AG04450 (cell line): ENCODE results near the gene MRFAP1L1. TPM values are rescaled to one million over a fixed set of nuclear protein-coding genes. Genes with fewer than 3 reads are reported as not detected.
A peak's percentile ranks its signal among the peaks of the same experiment; 100 is the strongest.

Experiments used
- CTCF ChIA-PET: fragments of 300-600, 350-600 bp; formaldehyde crosslinking; extraction: SDS; loops from one replicate; lab custom pipeline; 2022; ENCODE audit warnings: antibody characterized with exemption, inconsistent platforms; lab: Charles Lee
- POLR2A ChIA-PET: fragments of 350-600 bp; formaldehyde crosslinking; extraction: SDS; loops from one replicate; lab custom pipeline; 2021; ENCODE audit warnings: antibody characterized with exemption, inconsistent platforms; lab: Yijun Ruan, JAX
- DNase-seq: peaks from one replicate; pipeline ENCODE4 v3.0.0-alpha.2; 2011; ENCODE audit warnings: low read depth, low spot score
- H3K27ac ChIP-seq: one replicate; pipeline ENCODE4 v1.5.1; 2012; ENCODE audit warnings: low read depth, low read length, control low read depth
- H3K27me3 ChIP-seq: one replicate; pipeline ENCODE4 v1.6.0; 2012; ENCODE audit warnings: low read length; ENCODE audit not compliant: control insufficient read depth, insufficient read depth
- H3K4me3 ChIP-seq: 2 replicates; pipeline ENCODE4 v1.5.1; 2011; ENCODE audit warnings: mild to moderate bottlenecking, low read depth, low read length, control low read depth
- H3K9me3 ChIP-seq: 2 replicates; pipeline ENCODE4 v1.5.1; 2012; ENCODE audit warnings: low read length; ENCODE audit not compliant: control insufficient read depth, insufficient read depth
- polyA plus RNA-seq: library from polyadenylated mRNA; depleted of rRNA; stranded (reverse); fragments of >200 nt; gene quantifications from 2 replicates; pipeline ENCODE4 v1.2.3, GENCODE V29; 2011
- TF ChIP-seq, protein P1 (sequence below): IDR thresholded peaks from 2 replicates; pipeline ENCODE4 v1.5.1; 2011; ENCODE audit warnings: low read depth, low read length, control low read depth, inconsistent platforms

Gene MRFAP1L1
- polyA plus RNA-seq, 1 experiment = 96.5 TPM

- no peak for DNase-seq
- CTCF ChIA-PET = interaction anchor here (0.7 to 7.7 kb wide), 4 partner anchors 39 to 359 kb away, joined by 3 to 197 read pairs (median 13); no protein-coding TSS in a partner anchor
- Histone ChIP-seq H3K9me3 (no peaks in the 10 kb centered on the region; the same call in 1 of the 2 replicates), H3K4me3 (no peak overlapping the region), H3K27ac (no peak overlapping the region), H3K27me3 (no peaks in the 10 kb centered on the region)
- POLR2A ChIA-PET = no interaction called here
- TF ChIP-seq, protein P1, sequence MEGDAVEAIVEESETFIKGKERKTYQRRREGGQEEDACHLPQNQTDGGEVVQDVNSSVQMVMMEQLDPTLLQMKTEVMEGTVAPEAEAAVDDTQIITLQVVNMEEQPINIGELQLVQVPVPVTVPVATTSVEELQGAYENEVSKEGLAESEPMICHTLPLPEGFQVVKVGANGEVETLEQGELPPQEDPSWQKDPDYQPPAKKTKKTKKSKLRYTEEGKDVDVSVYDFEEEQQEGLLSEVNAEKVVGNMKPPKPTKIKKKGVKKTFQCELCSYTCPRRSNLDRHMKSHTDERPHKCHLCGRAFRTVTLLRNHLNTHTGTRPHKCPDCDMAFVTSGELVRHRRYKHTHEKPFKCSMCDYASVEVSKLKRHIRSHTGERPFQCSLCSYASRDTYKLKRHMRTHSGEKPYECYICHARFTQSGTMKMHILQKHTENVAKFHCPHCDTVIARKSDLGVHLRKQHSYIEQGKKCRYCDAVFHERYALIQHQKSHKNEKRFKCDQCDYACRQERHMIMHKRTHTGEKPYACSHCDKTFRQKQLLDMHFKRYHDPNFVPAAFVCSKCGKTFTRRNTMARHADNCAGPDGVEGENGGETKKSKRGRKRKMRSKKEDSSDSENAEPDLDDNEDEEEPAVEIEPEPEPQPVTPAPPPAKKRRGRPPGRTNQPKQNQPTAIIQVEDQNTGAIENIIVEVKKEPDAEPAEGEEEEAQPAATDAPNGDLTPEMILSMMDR = no peak
Observed at GRCh38 chr4:6721121-6721520, 11.5 kb upstream of the MRFAP1L1 start.

DNA sequence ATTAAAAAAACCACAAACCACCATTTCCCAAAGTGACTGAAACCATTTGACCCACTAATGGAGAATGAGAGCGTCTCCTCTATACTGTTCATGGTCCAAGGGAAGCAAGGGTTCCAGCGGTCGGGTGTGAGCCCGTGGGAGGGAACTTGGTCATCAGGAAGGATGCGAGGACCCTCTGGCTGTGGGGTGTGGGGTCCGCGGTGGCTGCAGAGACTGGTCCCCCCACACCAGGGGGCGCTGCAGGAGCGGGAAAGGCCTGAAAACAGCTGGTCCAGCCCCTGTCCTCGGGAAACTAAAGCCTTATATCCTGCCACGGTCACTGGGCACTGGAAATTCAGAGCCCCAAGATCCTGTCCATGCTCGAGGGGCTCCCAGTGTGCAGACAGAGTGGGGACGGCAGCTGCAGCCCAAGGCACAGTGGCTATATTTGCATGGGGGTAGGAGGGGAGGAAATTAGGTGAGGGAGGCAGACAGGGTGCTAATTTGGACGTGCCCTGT, 10.6 kb upstream of the MRFAP1L1 start:
- TF ChIP-seq, protein P1 = peak; percentile 98
- H3K27ac ChIP-seq = no peak overlapping the region
- H3K27me3 ChIP-seq = no peaks in the 10 kb centered on the region
- H3K9me3 ChIP-seq = no peaks in the 10 kb centered on the region; the same call in 1 of the 2 replicates
- ChIA-PET CTCF (interaction anchor here (0.5 to 7.7 kb wide), 23 partner anchors 8 to 360 kb away, joined by 3 to 197 read pairs (median 3); partner anchors contain the start of gene MRFAP1L1), POLR2A (interaction anchor here (1.0 kb wide), 2 partner anchors 189 to 323 kb away, joined by 3 read pairs; partner anchors contain the start of gene TADA2B)
- peak overlapping the region; percentile 27; the same call in 1 of the 2 replicates for H3K4me3 ChIP-seq
- no peak for DNase-seq

- TF ChIP-seq, protein P1 = no peak
- DNase-seq = no peak
- H3K4me3 ChIP-seq = no peak overlapping the region
- no peaks in the 10 kb centered on the region for H3K27me3 ChIP-seq
- no peaks in the 10 kb centered on the region; the same call in 1 of the 2 replicates for H3K9me3 ChIP-seq
- ChIA-PET CTCF (interaction anchor here (0.6 to 7.7 kb wide), 13 partner anchors 11 to 351 kb away, joined by 3 to 197 read pairs (median 4); no protein-coding TSS in a partner anchor), POLR2A (interaction anchor here (1.0 kb wide), 2 partner anchors 189 to 323 kb away, joined by 3 read pairs; partner anchors contain the start of gene TADA2B)
- H3K27ac ChIP-seq = no peak overlapping the region
Observed at GRCh38 chr4:6719611-6720179, 10.0 kb upstream of the MRFAP1L1 start.

DNA sequence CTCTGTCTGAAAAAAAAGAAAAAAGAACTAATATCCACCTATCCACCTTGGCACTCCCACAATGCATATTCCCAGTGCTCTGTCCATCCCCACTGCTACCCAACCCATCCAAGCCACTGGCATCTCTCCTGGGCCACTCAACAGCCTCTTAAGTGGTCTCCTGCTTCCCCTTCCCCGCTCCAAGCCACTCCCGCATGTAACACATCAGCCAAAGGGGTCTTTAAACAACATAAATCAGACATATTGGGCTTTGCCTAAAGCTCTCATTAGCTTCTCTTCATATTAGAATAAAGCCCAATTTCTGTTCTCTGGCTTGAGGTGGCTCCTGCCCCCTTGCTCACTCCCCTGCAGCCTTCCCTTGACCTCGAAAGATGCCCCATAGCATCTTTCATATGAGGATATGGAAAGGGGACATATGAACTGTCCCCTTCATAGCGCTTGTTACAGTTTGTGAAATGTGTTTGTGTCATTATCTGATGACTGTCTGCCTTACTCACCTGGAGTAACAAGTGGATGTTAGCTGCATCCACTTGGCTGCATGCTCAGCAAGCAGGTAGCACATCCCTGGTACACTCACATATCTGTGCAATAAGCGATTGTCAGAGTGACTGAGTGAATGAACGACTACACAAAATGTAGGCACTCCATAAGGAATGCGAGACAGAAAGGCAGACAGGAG, 9.4 kb upstream of the MRFAP1L1 start:
- CTCF ChIA-PET = interaction anchor here (0.7 to 7.7 kb wide), 9 partner anchors 8 to 352 kb away, joined by 3 to 197 read pairs (median 3); a partner anchor contains a TSS
- no peak overlapping the region for H3K4me3 ChIP-seq
- POLR2A ChIA-PET = no interaction called here
- DNase-seq = no peak
- H3K27ac ChIP-seq = no peak overlapping the region
- no peaks in the 10 kb centered on the region for H3K27me3 ChIP-seq
- TF ChIP-seq, protein P1 = no peak
- no peaks in the 10 kb centered on the region; the same call in 1 of the 2 replicates for H3K9me3 ChIP-seq
